Measurements from ENCODE around the gene TMOD1.
"Not testable (repeated sequence)": the region's sequence is repeated elsewhere in the genome, so short reads cannot be mapped to it uniquely, and the experiment has no call there.

Gene TMOD1

GRCh38 chr9:97579914-97580313 lies 78.4 kb downstream of the TMOD1 start:
- H3K9me3 Mint-ChIP-seq = peaks cover 0 to 4% of the 10 kb centered on the region in 2 donors
- H3K4me3 Mint-ChIP-seq = no peak overlapping the region
- DNase-seq = no peak
- no peaks in the 10 kb centered on the region for H3K27me3 Mint-ChIP-seq
- no peak overlapping the region for H3K27ac Mint-ChIP-seq
- peaks cover 5 to 6% of the 10 kb centered on the region in 2 donors for H3K4me1 Mint-ChIP-seq
- H3K36me3 Mint-ChIP-seq = peaks cover 0 to 3% of the 10 kb centered on the region in 2 donors
- ATAC-seq (replicated peaks) = no peak

- DNase-seq; H3K9me3 Mint-ChIP-seq; H3K27ac Mint-ChIP-seq; H3K4me1 Mint-ChIP-seq; H3K4me3 Mint-ChIP-seq; H3K36me3 Mint-ChIP-seq; H3K27me3 Mint-ChIP-seq; ATAC-seq (replicated peaks): not testable (repeated sequence)
These were observed 80.1 kb downstream of the TMOD1 start for GRCh38 chr9:97581590-97581989.

- not testable (repeated sequence) for H3K27me3 Mint-ChIP-seq; DNase-seq; H3K4me3 Mint-ChIP-seq; H3K36me3 Mint-ChIP-seq; H3K9me3 Mint-ChIP-seq; ATAC-seq (replicated peaks); H3K27ac Mint-ChIP-seq; H3K4me1 Mint-ChIP-seq
These were observed 83.3 kb downstream of the TMOD1 start for GRCh38 chr9:97584778-97585177.

GRCh38 chr9:97586909-97587308 lies 85.4 kb downstream of the TMOD1 start:
- DNase-seq; H3K27ac Mint-ChIP-seq; H3K27me3 Mint-ChIP-seq; H3K36me3 Mint-ChIP-seq; H3K9me3 Mint-ChIP-seq; H3K4me3 Mint-ChIP-seq; ATAC-seq (replicated peaks); H3K4me1 Mint-ChIP-seq: not testable (repeated sequence)

- Mint-ChIP-seq H3K27me3 (no peaks in the 10 kb centered on the region), H3K4me3 (no peak overlapping the region), H3K36me3 (peaks cover 4 to 9% of the 10 kb centered on the region in 2 donors), H3K9me3 (no peaks in the 10 kb centered on the region), H3K4me1 (peaks cover 8 to 9% of the 10 kb centered on the region in 2 donors), H3K27ac (no peak overlapping the region)
- DNase-seq (no peak), ATAC-seq (replicated peaks) (no peak)
These were observed 90.1 kb downstream of the TMOD1 start for GRCh38 chr9:97591535-97591934.

GRCh38 chr9:97592126-97592525 lies 90.7 kb downstream of the TMOD1 start:
- no peaks in the 10 kb centered on the region for H3K27me3 Mint-ChIP-seq
- H3K9me3 Mint-ChIP-seq = no peaks in the 10 kb centered on the region
- no peak overlapping the region for H3K4me3 Mint-ChIP-seq
- H3K4me1 Mint-ChIP-seq = peaks cover 8 to 9% of the 10 kb centered on the region in 2 donors
- ATAC-seq (replicated peaks) (no peak), DNase-seq (no peak)
- H3K36me3 Mint-ChIP-seq = peaks cover 0 to 9% of the 10 kb centered on the region in 2 donors
- no peak overlapping the region for H3K27ac Mint-ChIP-seq

GRCh38 chr9:97593960-97594359 lies 92.5 kb downstream of the TMOD1 start:
- H3K27ac Mint-ChIP-seq = peak overlapping the region; percentile 1
- no peak overlapping the region for H3K4me3 Mint-ChIP-seq
- peaks cover 14 to 15% of the 10 kb centered on the region in 2 donors for H3K4me1 Mint-ChIP-seq
- no peak for ATAC-seq (replicated peaks)
- no peaks in the 10 kb centered on the region for H3K9me3 Mint-ChIP-seq
- DNase-seq = no peak
- peaks cover 2 to 8% of the 10 kb centered on the region in 2 donors for H3K36me3 Mint-ChIP-seq
- H3K27me3 Mint-ChIP-seq = no peaks in the 10 kb centered on the region

- Mint-ChIP-seq H3K27ac (no peak overlapping the region), H3K4me3 (no peak overlapping the region), H3K27me3 (no peaks in the 10 kb centered on the region), H3K9me3 (no peaks in the 10 kb centered on the region), H3K4me1 (peaks cover 14 to 16% of the 10 kb centered on the region in 2 donors), H3K36me3 (peaks cover 2 to 8% of the 10 kb centered on the region in 2 donors)
- ATAC-seq (replicated peaks) (no peak), DNase-seq (no peak)
These were observed 93.0 kb downstream of the TMOD1 start for GRCh38 chr9:97594381-97594921.

GRCh38 chr9:97596906-97597305 lies 95.4 kb downstream of the TMOD1 start:
- no peak overlapping the region for H3K4me3 Mint-ChIP-seq
- no peaks in the 10 kb centered on the region for H3K9me3 Mint-ChIP-seq
- ATAC-seq (replicated peaks) (no peak), DNase-seq (no peak)
- H3K27ac Mint-ChIP-seq = no peak overlapping the region
- peaks cover 4 to 20% of the 10 kb centered on the region in 2 donors for H3K36me3 Mint-ChIP-seq
- no peaks in the 10 kb centered on the region for H3K27me3 Mint-ChIP-seq
- peaks cover 13 to 16% of the 10 kb centered on the region in 2 donors for H3K4me1 Mint-ChIP-seq

- peak; percentile 95 to 98 for ATAC-seq (replicated peaks)
- H3K9me3 Mint-ChIP-seq = no peaks in the 10 kb centered on the region
- no peaks in the 10 kb centered on the region for H3K27me3 Mint-ChIP-seq
- H3K4me1 Mint-ChIP-seq = peaks cover 10 to 13% of the 10 kb centered on the region in 2 donors
- peak; percentile 59 for DNase-seq
- peak overlapping the region; percentile 44 for H3K27ac Mint-ChIP-seq
- peaks cover 17 to 33% of the 10 kb centered on the region in 2 donors for H3K36me3 Mint-ChIP-seq
- H3K4me3 Mint-ChIP-seq = peak overlapping the region; percentile 54 to 63
These were observed 97.2 kb downstream of the TMOD1 start for GRCh38 chr9:97598461-97599288.

GRCh38 chr9:97599314-97599846 lies 97.9 kb downstream of the TMOD1 start:
- H3K27ac Mint-ChIP-seq = no peak overlapping the region
- peaks cover 7 to 9% of the 10 kb centered on the region in 2 donors for H3K4me1 Mint-ChIP-seq

GRCh38 chr9:97600531-97601227 lies 99.2 kb downstream of the TMOD1 start:
- DNase-seq = no peak
- no peak for ATAC-seq (replicated peaks)
- no peak overlapping the region for H3K27ac Mint-ChIP-seq
- H3K4me3 Mint-ChIP-seq = no peak overlapping the region
- H3K9me3 Mint-ChIP-seq = no peaks in the 10 kb centered on the region
- H3K4me1 Mint-ChIP-seq = peaks cover 7 to 9% of the 10 kb centered on the region in 2 donors
- H3K27me3 Mint-ChIP-seq = no peaks in the 10 kb centered on the region
- peaks cover 21 to 47% of the 10 kb centered on the region in 2 donors for H3K36me3 Mint-ChIP-seq

More at GRCh38 chr9:97599314-97599846, 97.9 kb downstream of the TMOD1 start:
- DNase-seq = no peak
- no peak for ATAC-seq (replicated peaks)
- no peaks in the 10 kb centered on the region for H3K9me3 Mint-ChIP-seq
- no peaks in the 10 kb centered on the region for H3K27me3 Mint-ChIP-seq
- H3K36me3 Mint-ChIP-seq = peaks cover 17 to 35% of the 10 kb centered on the region in 2 donors
- no peak overlapping the region for H3K4me3 Mint-ChIP-seq

- Mint-ChIP-seq H3K27me3 (no peaks in the 10 kb centered on the region), H3K27ac (no peak overlapping the region), H3K4me3 (no peak overlapping the region), H3K9me3 (no peaks in the 10 kb centered on the region), H3K36me3 (peaks cover 21 to 46% of the 10 kb centered on the region in 2 donors), H3K4me1 (peaks cover 5 to 9% of the 10 kb centered on the region in 2 donors)
- ATAC-seq (replicated peaks) (no peak), DNase-seq (no peak)
These were observed 99.9 kb downstream of the TMOD1 start for GRCh38 chr9:97601228-97601898.

GRCh38 chr9:97602430-97602829 lies 101.0 kb downstream of the TMOD1 start:
- DNase-seq (no peak), ATAC-seq (replicated peaks) (no peak)
- Mint-ChIP-seq H3K9me3 (no peaks in the 10 kb centered on the region), H3K4me1 (peaks cover 5 to 9% of the 10 kb centered on the region in 2 donors), H3K36me3 (peaks cover 28 to 56% of the 10 kb centered on the region in 2 donors), H3K27me3 (no peaks in the 10 kb centered on the region), H3K27ac (no peak overlapping the region), H3K4me3 (no peak overlapping the region)
